B cell (primary cell): Measurements from ENCODE around the gene RASA3.

Source experiments
- CTCF ChIP-seq: fragments of 200-600 bp; IDR thresholded peaks from one replicate; pipeline ENCODE4 v1.8.0; 2022; ENCODE audit warnings: antibody characterized with exemption, mild to moderate bottlenecking
- EZH2 ChIP-seq: IDR thresholded peaks from 2 replicates; pipeline ENCODE4 v1.6.1; 2012; ENCODE audit warnings: borderline replicate concordance, low read depth, mild to moderate bottlenecking, moderate library complexity, low read length; ENCODE audit not compliant: insufficient read depth, poor library complexity, severe bottlenecking

- TF ChIP-seq CTCF (no peak), EZH2 (no peak)
Measured at GRCh38 chr13:114087430-114087829, 45.0 kb downstream of the RASA3 start.
